Smooth muscle cell (in vitro differentiated cells): Measurements from ENCODE around the gene TANGO6. TPM values are rescaled to one million over a fixed set of nuclear protein-coding genes. Genes with fewer than 3 reads are reported as not detected.

Experiments used
- DNase-seq: peaks from one replicate; lab custom pipeline; 2025; ENCODE audit not compliant: unreplicated experiment; lab: John Stamatoyannopoulos, UW
- H2AFZ ChIP-seq: fragments of 200-600 bp; sonication (generic); 2 replicates; pipeline ENCODE4 v1.6.0; 2016; ENCODE audit warnings: antibody characterized with exemption, low read depth, mild to moderate bottlenecking
- H3F3A ChIP-seq: fragments of 200-600 bp; sonication (generic); 2 replicates; pipeline ENCODE4 v1.6.0; 2017; ENCODE audit warnings: antibody characterized with exemption, low read depth
- H3K27ac ChIP-seq: fragments of 200-600 bp; sonication (generic); 2 replicates; pipeline ENCODE4 v1.5.1; 2016; ENCODE audit warnings: low read depth, mild to moderate bottlenecking
- H3K27me3 ChIP-seq: fragments of 200-600 bp; sonication (generic); 2 replicates; pipeline ENCODE4 v1.6.1; 2016; ENCODE audit warnings: low read depth, mild to moderate bottlenecking
- H3K36me3 ChIP-seq: fragments of 200-600 bp; sonication (generic); 2 replicates; pipeline ENCODE4 v1.5.1; 2016; ENCODE audit warnings: low read depth
- H3K4me1 ChIP-seq: fragments of 200-600 bp; sonication (generic); 2 replicates; pipeline ENCODE4 v1.5.1; 2016; ENCODE audit warnings: low read depth
- H3K4me2 ChIP-seq: fragments of 200-600 bp; sonication (generic); 2 replicates; pipeline ENCODE4 v1.6.0; 2016; ENCODE audit warnings: mild to moderate bottlenecking
- H3K4me3 ChIP-seq: fragments of 200-600 bp; sonication (generic); 2 replicates; pipeline ENCODE4 v1.5.1; 2016; ENCODE audit warnings: mild to moderate bottlenecking
- H3K79me2 ChIP-seq: fragments of 200-600 bp; sonication (generic); 2 replicates; pipeline ENCODE4 v1.6.0; 2016; ENCODE audit warnings: low read depth, mild to moderate bottlenecking
- H3K9ac ChIP-seq: fragments of 200-600 bp; sonication (generic); 2 replicates; pipeline ENCODE4 v1.6.0; 2016; ENCODE audit warnings: low read depth
- H3K9me3 ChIP-seq: fragments of 200-600 bp; sonication (generic); replicated peaks from 2 replicates; pipeline ENCODE4 v1.5.1; 2016; ENCODE audit warnings: low read depth
- H4K20me1 ChIP-seq: fragments of 200-600 bp; sonication (generic); 2 replicates; pipeline ENCODE4 v1.6.0; 2016; ENCODE audit warnings: low read depth
- WGBS: methylation state at CpG from one replicate; pipeline ENCODE4 v1.1.7; 2016; ENCODE audit warnings: low lambda C conversion rate; 5-methylcytosine and 5-hydroxymethylcytosine counted together
- polyA plus RNA-seq: library from polyadenylated mRNA; unstranded; fragments of >200 nt; fragmentation: Nextera tagmentation; extraction: Ambion mirVana; gene quantifications from 2 replicates; pipeline ENCODE4 v1.2.1, GENCODE V29; 2016
- total RNA-seq: library from RNA; depleted of rRNA; stranded (reverse); fragments of >200 nt; gene quantifications from 2 replicates; pipeline ENCODE4 v1.2.3, GENCODE V29; 2014
- TF ChIP-seq, protein P1 (sequence below): fragments of 200-600 bp; sonication (generic); IDR thresholded peaks from 2 replicates; pipeline ENCODE4 v1.5.1; 2017; ENCODE audit warnings: borderline replicate concordance, mild to moderate bottlenecking, antibody characterized with exemption; ENCODE audit not compliant: insufficient read depth, poor library complexity, severe bottlenecking

The TANGO6 gene
- total and polyA plus RNA-seq, 2 experiments from 2014 or later, result 4.5 to 5.2 TPM

DNA sequence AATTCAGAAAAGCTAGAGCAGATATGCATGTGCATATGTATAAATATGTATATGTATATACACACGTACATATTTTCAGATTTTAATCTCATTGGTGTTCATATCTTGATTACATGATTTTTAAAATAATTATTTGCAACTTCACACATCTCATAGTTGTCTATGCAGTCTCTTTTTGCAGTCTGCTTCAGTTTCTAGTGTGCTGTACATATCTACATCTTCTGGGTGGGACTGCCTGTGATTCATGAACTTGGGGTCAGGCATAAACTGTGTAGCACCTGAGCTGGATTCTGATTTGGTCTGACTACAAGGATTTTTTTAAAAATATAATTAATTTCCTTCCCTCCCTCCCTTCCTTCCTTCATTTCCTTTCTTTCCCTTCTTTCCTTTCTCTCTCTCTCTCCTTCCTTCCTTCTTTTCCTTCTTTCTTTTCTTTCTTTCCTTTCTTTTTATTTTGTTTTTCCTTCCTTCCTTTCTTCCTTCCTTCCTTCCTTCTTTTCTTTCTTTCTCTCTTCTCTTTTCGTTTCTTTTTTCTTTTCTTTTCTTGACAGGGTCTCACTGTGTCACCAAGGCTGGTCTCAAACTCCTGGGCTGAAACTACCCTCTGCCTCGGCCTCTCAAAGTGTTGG, 96.5 kb downstream of the TANGO6 start:
- Histone ChIP-seq H3K4me1 (peaks cover 8% of the 10 kb centered on the region), H3K27ac (no peak overlapping the region), H3K4me2 (no peak overlapping the region), H4K20me1 (no peaks in the 10 kb centered on the region), H3K27me3 (no peaks in the 10 kb centered on the region), H3F3A (no peaks in the 10 kb centered on the region), H2AFZ (no peak overlapping the region), H3K79me2 (no peaks in the 10 kb centered on the region), H3K9me3 (no peaks in the 10 kb centered on the region), H3K9ac (no peak overlapping the region), H3K4me3 (no peak overlapping the region), H3K36me3 (no peaks in the 10 kb centered on the region)
- TF ChIP-seq, protein P1, sequence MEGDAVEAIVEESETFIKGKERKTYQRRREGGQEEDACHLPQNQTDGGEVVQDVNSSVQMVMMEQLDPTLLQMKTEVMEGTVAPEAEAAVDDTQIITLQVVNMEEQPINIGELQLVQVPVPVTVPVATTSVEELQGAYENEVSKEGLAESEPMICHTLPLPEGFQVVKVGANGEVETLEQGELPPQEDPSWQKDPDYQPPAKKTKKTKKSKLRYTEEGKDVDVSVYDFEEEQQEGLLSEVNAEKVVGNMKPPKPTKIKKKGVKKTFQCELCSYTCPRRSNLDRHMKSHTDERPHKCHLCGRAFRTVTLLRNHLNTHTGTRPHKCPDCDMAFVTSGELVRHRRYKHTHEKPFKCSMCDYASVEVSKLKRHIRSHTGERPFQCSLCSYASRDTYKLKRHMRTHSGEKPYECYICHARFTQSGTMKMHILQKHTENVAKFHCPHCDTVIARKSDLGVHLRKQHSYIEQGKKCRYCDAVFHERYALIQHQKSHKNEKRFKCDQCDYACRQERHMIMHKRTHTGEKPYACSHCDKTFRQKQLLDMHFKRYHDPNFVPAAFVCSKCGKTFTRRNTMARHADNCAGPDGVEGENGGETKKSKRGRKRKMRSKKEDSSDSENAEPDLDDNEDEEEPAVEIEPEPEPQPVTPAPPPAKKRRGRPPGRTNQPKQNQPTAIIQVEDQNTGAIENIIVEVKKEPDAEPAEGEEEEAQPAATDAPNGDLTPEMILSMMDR, result no peak
- WGBS, result 86% methylated on average over 3 of the region's 3 CpGs
- DNase-seq, result no peak

DNA sequence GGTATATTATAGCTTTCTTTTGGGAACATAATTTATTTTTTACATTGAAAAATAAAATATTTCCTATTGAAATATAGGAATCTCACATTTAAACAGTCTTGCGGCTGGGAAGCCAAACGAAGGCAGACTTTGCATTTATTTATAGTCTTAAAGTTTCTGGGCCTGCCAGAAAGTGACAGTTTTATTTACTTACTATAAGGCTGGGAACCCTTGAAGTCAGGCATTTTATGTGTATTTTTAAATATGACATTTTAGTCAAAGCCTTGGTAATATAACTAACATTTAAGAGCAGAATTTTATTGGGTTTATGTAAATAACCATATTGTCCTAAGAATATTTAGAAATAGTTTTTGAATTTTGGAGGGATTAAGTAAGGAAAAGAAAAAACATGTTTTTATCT, 97.5 kb downstream of the TANGO6 start:
- H4K20me1 ChIP-seq, result no peaks in the 10 kb centered on the region
- no peak overlapping the region for H2AFZ ChIP-seq
- 92% methylated on average over 2 of the region's 2 CpGs for WGBS
- no peak overlapping the region for H3K4me3 ChIP-seq
- H3K4me1 ChIP-seq, result peaks cover 8% of the 10 kb centered on the region
- H3K9me3 ChIP-seq, result no peaks in the 10 kb centered on the region
- H3K79me2 ChIP-seq, result no peaks in the 10 kb centered on the region
- TF ChIP-seq, protein P1, result no peak
- no peaks in the 10 kb centered on the region for H3F3A ChIP-seq
- no peak for DNase-seq
- H3K36me3 ChIP-seq, result no peaks in the 10 kb centered on the region
- no peak overlapping the region for H3K9ac ChIP-seq
- no peaks in the 10 kb centered on the region for H3K27me3 ChIP-seq
- no peak overlapping the region for H3K4me2 ChIP-seq
- no peak overlapping the region for H3K27ac ChIP-seq

DNA sequence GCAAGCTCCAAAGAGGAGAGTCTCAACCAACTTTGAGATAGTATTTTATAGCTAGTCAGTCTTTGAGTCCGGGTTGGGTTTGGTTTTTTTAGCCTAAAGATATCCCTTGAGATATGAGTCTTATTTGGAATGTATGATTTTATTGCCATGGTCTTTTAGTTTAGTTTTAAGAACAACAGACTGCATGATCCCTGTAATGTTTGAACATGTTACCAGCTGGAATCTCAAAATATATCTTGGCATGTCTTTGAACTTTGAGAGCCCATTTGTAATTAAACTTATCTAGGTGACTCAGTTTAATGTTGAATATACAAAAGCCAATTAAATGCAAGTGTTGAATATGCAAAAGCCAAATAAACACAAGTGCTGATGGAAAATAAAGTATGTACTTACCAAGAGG, 100.6 kb downstream of the TANGO6 start:
- Histone ChIP-seq H3K4me2 (no peak overlapping the region), H3K9ac (no peak overlapping the region), H2AFZ (no peak overlapping the region), H3K27me3 (no peaks in the 10 kb centered on the region), H3K27ac (no peak overlapping the region), H3K36me3 (no peaks in the 10 kb centered on the region), H3F3A (no peaks in the 10 kb centered on the region), H3K79me2 (no peaks in the 10 kb centered on the region), H3K4me3 (no peak overlapping the region), H3K4me1 (no peaks in the 10 kb centered on the region), H3K9me3 (no peaks in the 10 kb centered on the region), H4K20me1 (no peaks in the 10 kb centered on the region)
- TF ChIP-seq, protein P1, result no peak
- 67% methylated on average over 1 of the region's 1 CpG for WGBS
- no peak for DNase-seq
